H9 (cell line): ENCODE data around the gene ANKS1B. TPM values are rescaled to one million over a fixed set of nuclear protein-coding genes. Genes with fewer than 3 reads are reported as not detected.

Source experiments
- DNase-seq: peaks from one replicate; pipeline ENCODE4 v3.0.0-alpha.2; 2017
- H2AFZ ChIP-seq: one replicate; pipeline ENCODE4 v1.6.1; 2013; ENCODE audit warnings: mild to moderate bottlenecking, low read length, control low read depth, moderate library complexity
- H2AK5ac ChIP-seq: 2 replicates; pipeline ENCODE4 v1.6.1; 2013; ENCODE audit warnings: low read length, control low read depth, mixed read lengths; ENCODE audit not compliant: insufficient read length
- H2BK120ac ChIP-seq: one replicate; pipeline ENCODE4 v1.6.1; 2013; ENCODE audit warnings: low read depth, mild to moderate bottlenecking, low read length, control low read depth, inconsistent platforms; ENCODE audit not compliant: poor library complexity, severe bottlenecking
- H2BK12ac ChIP-seq: 2 replicates; pipeline ENCODE4 v1.6.1; 2013; ENCODE audit warnings: low read length, control low read depth, mixed read lengths, low read depth; ENCODE audit not compliant: insufficient read length
- H2BK15ac ChIP-seq: 2 replicates; pipeline ENCODE4 v1.6.1; 2013; ENCODE audit warnings: low read depth, low read length, control low read depth
- H2BK20ac ChIP-seq: one replicate; pipeline ENCODE4 v1.6.1; 2013; ENCODE audit warnings: low read depth, mild to moderate bottlenecking, low read length, control low read depth, inconsistent platforms; ENCODE audit not compliant: poor library complexity, severe bottlenecking
- H2BK5ac ChIP-seq: 2 replicates; pipeline ENCODE4 v1.6.1; 2013; ENCODE audit warnings: low read length, control low read depth, mixed read lengths; ENCODE audit not compliant: insufficient read length
- H3K14ac ChIP-seq: 2 replicates; pipeline ENCODE4 v1.6.1; 2013; ENCODE audit warnings: low read length, control low read depth; ENCODE audit not compliant: insufficient read depth
- H3K18ac ChIP-seq: 2 replicates; pipeline ENCODE4 v1.6.1; 2013; ENCODE audit warnings: low read depth, mild to moderate bottlenecking, mixed read lengths, low read length, control low read depth; ENCODE audit not compliant: insufficient read length
- H3K23ac ChIP-seq: 2 replicates; pipeline ENCODE4 v1.6.1; 2013; ENCODE audit warnings: low read length, control low read depth, mixed read lengths, low read depth; ENCODE audit not compliant: insufficient read length
- H3K23me2 ChIP-seq: 2 replicates; pipeline ENCODE4 v1.6.1; 2013; ENCODE audit warnings: low read depth, mild to moderate bottlenecking, mixed read lengths, low read length, control low read depth; ENCODE audit not compliant: insufficient read length, poor library complexity, severe bottlenecking
- H3K27ac ChIP-seq: 2 replicates; pipeline ENCODE4 v1.5.1; 2013; ENCODE audit warnings: low read length, control low read depth, mixed read lengths, low read depth; ENCODE audit not compliant: insufficient read length
- H3K27me3 ChIP-seq: 2 replicates; pipeline ENCODE4 v1.6.1; 2013; ENCODE audit warnings: low read length, control low read depth, inconsistent platforms; ENCODE audit not compliant: insufficient read depth
- H3K4ac ChIP-seq: 2 replicates; pipeline ENCODE4 v1.6.1; 2013; ENCODE audit warnings: low read depth, mild to moderate bottlenecking, control low read depth, inconsistent platforms, low read length, moderate library complexity
- H3K4me1 ChIP-seq: 2 replicates; pipeline ENCODE4 v1.6.1; 2013; ENCODE audit warnings: low read length, control low read depth, inconsistent platforms; ENCODE audit not compliant: insufficient read depth
- H3K4me2 ChIP-seq: 2 replicates; pipeline ENCODE4 v1.6.1; 2013; ENCODE audit warnings: low read length, control low read depth, mixed read lengths; ENCODE audit not compliant: insufficient read length, insufficient read depth
- H3K56ac ChIP-seq: 2 replicates; pipeline ENCODE4 v1.6.1; 2013; ENCODE audit warnings: low read depth, mild to moderate bottlenecking, mixed read lengths, low read length, control low read depth; ENCODE audit not compliant: insufficient read length
- H3K79me1 ChIP-seq: 2 replicates; pipeline ENCODE4 v1.6.1; 2013; ENCODE audit warnings: low read depth, mild to moderate bottlenecking, moderate library complexity, low read length, control low read depth, inconsistent platforms; ENCODE audit not compliant: insufficient read depth, poor library complexity, severe bottlenecking
- H3K79me2 ChIP-seq: 2 replicates; pipeline ENCODE4 v1.6.1; 2013; ENCODE audit warnings: low read length, control low read depth, inconsistent platforms; ENCODE audit not compliant: insufficient read depth
- H3K9ac ChIP-seq: 2 replicates; pipeline ENCODE4 v1.6.1; 2013; ENCODE audit warnings: low read length, control low read depth, mixed read lengths; ENCODE audit not compliant: insufficient read length; ENCODE audit errors: extremely low read depth
- H3K9me3 ChIP-seq: one replicate; pipeline ENCODE4 v1.6.1; 2013; ENCODE audit warnings: low read depth, low read length, inconsistent platforms; ENCODE audit not compliant: control insufficient read depth
- H3T11ph ChIP-seq: one replicate; pipeline ENCODE4 v1.6.1; 2013; ENCODE audit warnings: mild to moderate bottlenecking, low read length, control low read depth, inconsistent platforms
- H4K20me1 ChIP-seq: one replicate; pipeline ENCODE4 v1.6.1; 2013; ENCODE audit not compliant: control insufficient read depth, insufficient read length, insufficient read depth
- H4K5ac ChIP-seq: 2 replicates; pipeline ENCODE4 v1.6.1; 2013; ENCODE audit warnings: low read depth, mild to moderate bottlenecking, mixed read lengths, low read length, control low read depth; ENCODE audit not compliant: insufficient read length
- H4K8ac ChIP-seq: replicated peaks from 2 replicates; pipeline ENCODE4 v1.6.1; 2013; ENCODE audit warnings: low read length, control low read depth, mixed read lengths, low read depth; ENCODE audit not compliant: insufficient read length
- H4K91ac ChIP-seq: 2 replicates; pipeline ENCODE4 v1.6.1; 2013; ENCODE audit warnings: low read depth, mild to moderate bottlenecking, moderate library complexity, mixed read lengths, low read length, control low read depth; ENCODE audit not compliant: insufficient read length
- H3K27ac Mint-ChIP-seq, 3 experiments: 2 replicates in 2 of 3; 3 replicates in 1 of 3; pipeline ENCODE4 v1.8.0; 2020 to 2021; ENCODE audit warnings: mixed read lengths in 3 of 3, mild to moderate bottlenecking in 1 of 3, moderate library complexity in 1 of 3
- H3K27me3 Mint-ChIP-seq: 2 replicates; pipeline ENCODE4 v1.8.0; 2021; ENCODE audit warnings: low read depth, mild to moderate bottlenecking, moderate library complexity, mixed read lengths
- H3K36me3 Mint-ChIP-seq, 3 experiments: 2 replicates in 2 of 3; 3 replicates in 1 of 3; pipeline ENCODE4 v1.8.0; 2020 to 2021; ENCODE audit warnings: low read depth in 3 of 3, mixed read lengths in 3 of 3; ENCODE audit not compliant: insufficient read depth in 1 of 3
- H3K4me1 Mint-ChIP-seq, 2 experiments: 2 replicates each; pipeline ENCODE4 v1.8.0; 2020; ENCODE audit warnings: mixed read lengths in 2 of 2
- H3K4me3 Mint-ChIP-seq, 2 experiments: 2 replicates in 1 of 2; 3 replicates in 1 of 2; pipeline ENCODE4 v1.8.0; 2020 to 2021; ENCODE audit warnings: mild to moderate bottlenecking in 2 of 2, mixed read lengths in 2 of 2, moderate library complexity in 1 of 2
- H3K9me3 Mint-ChIP-seq, 2 experiments: 2 replicates in 1 of 2; 3 replicates in 1 of 2; pipeline ENCODE4 v1.8.0; 2020; ENCODE audit warnings: mild to moderate bottlenecking in 2 of 2, mixed read lengths in 2 of 2, moderate library complexity in 1 of 2
- CTCF ChIP-seq: fragments of 200-600 bp; sonication (generic); conservative IDR thresholded peaks from 3 replicates; pipeline ENCODE4 v1.8.0; 2021; ENCODE audit warnings: antibody characterized with exemption, mild to moderate bottlenecking
- WGBS: extraction: QIAGEN DNeasy Blood & Tissue Kit; methylation state at CpG from one replicate; pipeline ENCODE4 v1.1.7; 2013; ENCODE audit warnings: missing lambda C conversion rate, low lambda C conversion rate, mixed read lengths; ENCODE audit not compliant: insufficient read length; ENCODE audit errors: extremely low coverage; 5-methylcytosine and 5-hydroxymethylcytosine counted together
- total RNA-seq: library from RNA; stranded (reverse); gene quantifications from 2 replicates; pipeline ENCODE4 v1.2.1, GENCODE V29; 2021

Gene ANKS1B
- total RNA-seq, 1 experiment from 2014 or later, result 4.1 TPM

DNA sequence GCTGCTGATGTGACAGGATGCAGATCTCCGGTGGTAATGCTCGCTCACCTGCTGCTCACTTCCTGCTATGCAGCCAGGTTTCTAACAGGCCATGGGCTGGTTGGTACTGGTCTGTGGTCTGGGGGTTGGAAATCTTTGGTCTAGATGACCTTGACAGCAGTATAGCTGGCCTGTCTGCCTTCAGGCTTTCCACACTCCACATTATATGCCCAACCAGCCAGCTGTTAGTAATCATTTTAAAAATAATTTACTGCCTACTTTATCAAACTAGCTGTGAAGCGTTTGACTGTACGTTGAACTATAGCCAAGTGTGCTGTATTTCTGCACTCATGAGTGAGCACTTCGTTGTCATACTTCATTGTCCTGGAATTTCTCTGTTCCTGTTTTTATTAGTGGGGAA, 761.2 kb downstream of the ANKS1B start:
- Histone ChIP-seq H2AK5ac (no peak overlapping the region), H4K8ac (no peak overlapping the region), H3K4me2 (no peak overlapping the region), H3K23ac (no peak overlapping the region), H3K14ac (no peak overlapping the region), H3K79me2 (no peaks in the 10 kb centered on the region), H2BK20ac (no peak overlapping the region), H2BK15ac (no peak overlapping the region), H3K4ac (no peak overlapping the region), H4K91ac (no peak overlapping the region), H3K27ac (no peak overlapping the region), H2AFZ (no peak overlapping the region), H4K20me1 (no peaks in the 10 kb centered on the region), H3K9me3 (no peaks in the 10 kb centered on the region), H3K18ac (no peak overlapping the region), H3T11ph (no peak overlapping the region), H2BK120ac (no peak overlapping the region), H4K5ac (no peak overlapping the region), H3K23me2 (no peaks in the 10 kb centered on the region), H3K56ac (no peak overlapping the region), H3K9ac (no peak overlapping the region), H2BK5ac (no peak overlapping the region), H3K27me3 (no peaks in the 10 kb centered on the region), H2BK12ac (no peak overlapping the region), H3K4me1 (no peaks in the 10 kb centered on the region), H3K79me1 (no peaks in the 10 kb centered on the region)
- no CpG with 5 or more reads among the region's 5 CpGs for WGBS
- peaks cover 7% of the 10 kb centered on the region in 2 experiments for H3K4me1 Mint-ChIP-seq
- no peak overlapping the region for H3K4me3 Mint-ChIP-seq
- TF ChIP-seq CTCF, result no peak
- H3K27ac Mint-ChIP-seq, result no peak overlapping the region
- H3K36me3 Mint-ChIP-seq, result peaks cover 0 to 4% (median 0%) of the 10 kb centered on the region in 3 experiments; a peak in 2 of 7 replicates
- H3K9me3 Mint-ChIP-seq, result peaks cover 0 to 5% of the 10 kb centered on the region in 2 experiments; a peak in 2 of 5 replicates
- no peak for DNase-seq
- H3K27me3 Mint-ChIP-seq, result no peaks in the 10 kb centered on the region
